ENCODE data around the gene RUNX2. TPM values are rescaled to one million over a fixed set of nuclear protein-coding genes. Genes with fewer than 3 reads are reported as not detected.

Gene RUNX2
- total RNA-seq, 2 experiments from 2014 or later = 8.0 to 9.3 TPM

DNA sequence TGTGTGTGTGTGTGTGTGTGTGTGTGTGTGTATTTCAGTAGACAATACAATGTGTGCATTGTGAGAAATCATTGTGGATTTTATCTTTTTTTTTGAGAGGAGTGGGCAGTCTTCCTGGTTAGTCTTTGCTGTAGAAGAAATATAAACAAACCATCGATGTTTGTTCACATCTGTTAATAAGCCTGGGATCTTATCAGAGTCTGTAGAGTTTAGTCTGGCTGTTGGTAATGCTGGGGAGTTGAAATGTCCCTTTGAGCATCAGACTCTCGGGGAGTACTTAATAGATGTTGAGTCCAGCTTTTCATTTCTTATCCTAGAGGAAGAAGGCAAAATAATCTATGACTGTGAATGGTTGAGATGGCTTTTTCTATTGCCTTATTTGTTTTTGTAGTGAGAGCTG lies 146.2 kb downstream of the RUNX2 start:
- Mint-ChIP-seq H3K4me1 (ENCODE audit: low read depth) (peaks cover 32% of the 10 kb centered on the region), H3K36me3 (ENCODE audit: low read depth) (peaks cover 17% of the 10 kb centered on the region), H3K27me3 (no peaks in the 10 kb centered on the region), H3K4me3 (no peak overlapping the region), H3K27ac (no peak overlapping the region), H3K9me3 (no peaks in the 10 kb centered on the region)
- no peak for DNase-seq
- ChIA-PET CTCF (interaction anchor here (1.4 kb wide), 1 partner anchor 25 kb away, joined by 3 read pairs; no protein-coding TSS in a partner anchor), POLR2A (interaction anchor here (1.0 kb wide), 1 partner anchor 21 kb away, joined by 3 read pairs; no protein-coding TSS in a partner anchor)
- ATAC-seq = no peak
- intact Hi-C loops (cut with micrococcal nuclease) = no loop called here
- TF ChIP-seq, protein P1, sequence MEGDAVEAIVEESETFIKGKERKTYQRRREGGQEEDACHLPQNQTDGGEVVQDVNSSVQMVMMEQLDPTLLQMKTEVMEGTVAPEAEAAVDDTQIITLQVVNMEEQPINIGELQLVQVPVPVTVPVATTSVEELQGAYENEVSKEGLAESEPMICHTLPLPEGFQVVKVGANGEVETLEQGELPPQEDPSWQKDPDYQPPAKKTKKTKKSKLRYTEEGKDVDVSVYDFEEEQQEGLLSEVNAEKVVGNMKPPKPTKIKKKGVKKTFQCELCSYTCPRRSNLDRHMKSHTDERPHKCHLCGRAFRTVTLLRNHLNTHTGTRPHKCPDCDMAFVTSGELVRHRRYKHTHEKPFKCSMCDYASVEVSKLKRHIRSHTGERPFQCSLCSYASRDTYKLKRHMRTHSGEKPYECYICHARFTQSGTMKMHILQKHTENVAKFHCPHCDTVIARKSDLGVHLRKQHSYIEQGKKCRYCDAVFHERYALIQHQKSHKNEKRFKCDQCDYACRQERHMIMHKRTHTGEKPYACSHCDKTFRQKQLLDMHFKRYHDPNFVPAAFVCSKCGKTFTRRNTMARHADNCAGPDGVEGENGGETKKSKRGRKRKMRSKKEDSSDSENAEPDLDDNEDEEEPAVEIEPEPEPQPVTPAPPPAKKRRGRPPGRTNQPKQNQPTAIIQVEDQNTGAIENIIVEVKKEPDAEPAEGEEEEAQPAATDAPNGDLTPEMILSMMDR (IDR thresholded peaks at IDR 0.05) = no peak

DNA sequence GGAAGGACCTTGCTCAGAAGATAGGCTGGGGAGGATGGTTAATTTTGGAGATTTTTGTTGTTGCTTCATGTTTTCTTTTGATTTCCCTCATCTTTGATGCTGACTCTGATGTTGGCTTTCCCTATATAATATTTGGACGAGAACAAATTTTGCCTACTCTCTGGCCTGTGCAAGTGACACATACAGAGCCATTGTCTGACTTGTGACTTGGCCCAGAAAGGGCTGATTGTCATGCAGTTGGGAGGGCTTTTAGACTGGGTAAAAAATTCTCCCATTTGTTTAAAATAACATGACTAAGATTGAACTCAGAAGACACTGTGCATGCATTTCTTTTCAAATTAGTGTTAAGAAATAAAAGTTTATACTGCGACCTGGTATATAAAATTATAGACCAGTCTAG lies 148.2 kb downstream of the RUNX2 start:
- Mint-ChIP-seq H3K9me3 (no peaks in the 10 kb centered on the region), H3K4me1 (ENCODE audit: low read depth) (peaks cover 32% of the 10 kb centered on the region), H3K27ac (peak overlapping the region; percentile 36), H3K27me3 (no peaks in the 10 kb centered on the region), H3K4me3 (no peak overlapping the region), H3K36me3 (ENCODE audit: low read depth) (peaks cover 12% of the 10 kb centered on the region)
- ATAC-seq = no peak
- CTCF ChIA-PET = no interaction called here
- POLR2A ChIA-PET = no interaction called here
- no peak for DNase-seq
- intact Hi-C loops (cut with micrococcal nuclease) = no loop called here
- TF ChIP-seq, protein P1 (IDR thresholded peaks at IDR 0.05) = no peak

DNA sequence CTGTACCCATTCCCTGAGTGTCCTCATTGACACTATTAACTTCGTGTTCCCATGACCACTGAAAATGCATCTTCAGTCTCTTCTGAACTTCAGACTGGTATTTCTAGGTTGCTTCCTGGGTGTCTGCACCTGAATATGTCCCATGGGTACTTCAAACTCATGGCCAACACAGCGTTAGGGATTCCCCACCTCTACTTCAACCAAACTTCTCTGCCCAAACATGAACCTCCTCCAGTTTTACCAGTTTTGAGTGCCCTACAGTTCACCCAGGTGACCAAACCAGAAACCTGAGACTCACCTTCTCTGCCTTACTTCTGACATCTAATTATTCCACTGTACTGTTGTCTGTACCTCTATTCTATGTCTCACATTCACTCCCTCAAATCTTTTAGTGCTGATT lies 149.1 kb downstream of the RUNX2 start:
- ChIA-PET POLR2A (no interaction called here), CTCF (interaction anchor here (1.2 to 1.3 kb wide), 2 partner anchors 35 to 56 kb away, joined by 3 to 4 read pairs; no protein-coding TSS in a partner anchor)
- intact Hi-C loops (cut with micrococcal nuclease) = no loop called here
- peaks cover 30% of the 10 kb centered on the region for H3K4me1 Mint-ChIP-seq (ENCODE audit: low read depth)
- TF ChIP-seq, protein P1 (IDR thresholded peaks at IDR 0.05) = no peak
- H3K36me3 Mint-ChIP-seq (ENCODE audit: low read depth) = peaks cover 9% of the 10 kb centered on the region
- no peaks in the 10 kb centered on the region for H3K9me3 Mint-ChIP-seq
- no peak overlapping the region for H3K4me3 Mint-ChIP-seq
- ATAC-seq (no peak), DNase-seq (no peak)
- H3K27me3 Mint-ChIP-seq = no peaks in the 10 kb centered on the region
- no peak overlapping the region for H3K27ac Mint-ChIP-seq

DNA sequence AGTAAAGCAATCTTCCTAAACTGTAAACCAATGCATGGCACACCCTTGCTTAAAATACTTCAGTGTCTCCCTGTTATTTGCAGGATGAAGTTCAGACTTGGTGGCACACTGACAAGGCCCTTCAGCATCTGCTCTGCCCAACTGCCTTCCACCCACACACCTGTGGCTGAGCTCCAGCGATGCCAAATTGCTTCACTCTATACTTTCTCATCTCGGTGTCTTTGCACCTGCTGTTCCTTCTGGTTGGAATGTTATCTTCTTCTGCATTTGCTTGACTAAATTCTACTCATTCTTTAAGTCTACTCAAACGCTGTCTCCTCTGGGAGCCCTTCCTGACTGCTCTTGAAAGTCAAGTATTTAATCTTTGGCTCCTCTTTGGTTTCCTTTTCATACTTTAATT lies 149.7 kb downstream of the RUNX2 start:
- peaks cover 27% of the 10 kb centered on the region for H3K4me1 Mint-ChIP-seq (ENCODE audit: low read depth)
- ATAC-seq (peak; percentile 49), DNase-seq (peak; percentile 42)
- H3K36me3 Mint-ChIP-seq (ENCODE audit: low read depth) = peaks cover 10% of the 10 kb centered on the region
- intact Hi-C loops (cut with micrococcal nuclease) = no loop called here
- POLR2A ChIA-PET = interaction anchor here (1.0 kb wide), 1 partner anchor 41 kb away, joined by 3 read pairs; no protein-coding TSS in a partner anchor
- no peaks in the 10 kb centered on the region for H3K27me3 Mint-ChIP-seq
- H3K4me3 Mint-ChIP-seq = no peak overlapping the region
- CTCF ChIA-PET = interaction anchor here (1.2 to 1.3 kb wide), 2 partner anchors 36 to 56 kb away, joined by 3 to 4 read pairs; no protein-coding TSS in a partner anchor
- no peaks in the 10 kb centered on the region for H3K9me3 Mint-ChIP-seq
- TF ChIP-seq, protein P1 (IDR thresholded peaks at IDR 0.05) = no peak
- H3K27ac Mint-ChIP-seq = no peak overlapping the region

DNA sequence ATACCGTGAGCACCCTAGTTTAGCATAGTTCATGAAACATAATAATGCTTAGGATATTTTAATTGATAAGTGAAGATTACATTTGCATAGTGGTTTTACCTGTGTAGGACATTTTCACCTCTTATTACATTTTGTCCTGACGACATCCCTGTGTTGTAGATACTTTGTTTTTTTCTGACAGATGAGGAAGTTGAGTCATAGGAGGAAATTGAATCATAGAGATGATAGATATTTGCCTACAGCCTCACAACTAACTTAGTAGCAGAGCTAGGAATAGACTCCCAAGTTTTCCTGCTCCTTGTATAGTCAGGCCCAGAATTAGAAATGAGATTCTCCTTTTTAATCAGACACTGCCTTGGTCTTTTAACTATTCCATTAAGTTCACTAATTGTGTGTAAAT lies 150.1 kb downstream of the RUNX2 start:
- Mint-ChIP-seq H3K4me1 (ENCODE audit: low read depth) (peaks cover 25% of the 10 kb centered on the region), H3K9me3 (no peaks in the 10 kb centered on the region), H3K27ac (no peak overlapping the region), H3K36me3 (ENCODE audit: low read depth) (peaks cover 13% of the 10 kb centered on the region), H3K27me3 (no peaks in the 10 kb centered on the region), H3K4me3 (no peak overlapping the region)
- ATAC-seq (peak; percentile 82), DNase-seq (no peak)
- CTCF ChIA-PET = interaction anchor here (1.2 to 1.3 kb wide), 2 partner anchors 36 to 57 kb away, joined by 3 to 4 read pairs; no protein-coding TSS in a partner anchor
- POLR2A ChIA-PET = interaction anchor here (1.0 to 1.2 kb wide), 2 partner anchors 41 to 54 kb away, joined by 3 to 4 read pairs; no protein-coding TSS in a partner anchor
- intact Hi-C loops (cut with micrococcal nuclease) = no loop called here
- TF ChIP-seq, protein P1 (IDR thresholded peaks at IDR 0.05) = no peak
